Astrocyte of the cerebellum (primary cell): Measurements from ENCODE around the gene SLC24A4.

Experiments used
- DNase-seq: peaks from one replicate; pipeline ENCODE4 v3.0.0-alpha.2; 2011; ENCODE audit warnings: low read depth
- H3K4me3 ChIP-seq: 2 replicates; pipeline ENCODE4 v1.5.1; 2011; ENCODE audit warnings: mild to moderate bottlenecking, low read depth, low read length, moderate library complexity
- in situ Hi-C: cut with HindIII; loops from 2 replicates; pipeline ENCODE4 v1.10.0; 2017; ENCODE audit warnings: low sequenced_read_pairs
- TF ChIP-seq, protein P1 (sequence below): IDR thresholded peaks from 2 replicates; pipeline ENCODE4 v1.5.1; 2012; ENCODE audit warnings: low read length, low read depth, moderate library complexity, mild to moderate bottlenecking; ENCODE audit errors: missing control alignments

The SLC24A4 gene

DNA sequence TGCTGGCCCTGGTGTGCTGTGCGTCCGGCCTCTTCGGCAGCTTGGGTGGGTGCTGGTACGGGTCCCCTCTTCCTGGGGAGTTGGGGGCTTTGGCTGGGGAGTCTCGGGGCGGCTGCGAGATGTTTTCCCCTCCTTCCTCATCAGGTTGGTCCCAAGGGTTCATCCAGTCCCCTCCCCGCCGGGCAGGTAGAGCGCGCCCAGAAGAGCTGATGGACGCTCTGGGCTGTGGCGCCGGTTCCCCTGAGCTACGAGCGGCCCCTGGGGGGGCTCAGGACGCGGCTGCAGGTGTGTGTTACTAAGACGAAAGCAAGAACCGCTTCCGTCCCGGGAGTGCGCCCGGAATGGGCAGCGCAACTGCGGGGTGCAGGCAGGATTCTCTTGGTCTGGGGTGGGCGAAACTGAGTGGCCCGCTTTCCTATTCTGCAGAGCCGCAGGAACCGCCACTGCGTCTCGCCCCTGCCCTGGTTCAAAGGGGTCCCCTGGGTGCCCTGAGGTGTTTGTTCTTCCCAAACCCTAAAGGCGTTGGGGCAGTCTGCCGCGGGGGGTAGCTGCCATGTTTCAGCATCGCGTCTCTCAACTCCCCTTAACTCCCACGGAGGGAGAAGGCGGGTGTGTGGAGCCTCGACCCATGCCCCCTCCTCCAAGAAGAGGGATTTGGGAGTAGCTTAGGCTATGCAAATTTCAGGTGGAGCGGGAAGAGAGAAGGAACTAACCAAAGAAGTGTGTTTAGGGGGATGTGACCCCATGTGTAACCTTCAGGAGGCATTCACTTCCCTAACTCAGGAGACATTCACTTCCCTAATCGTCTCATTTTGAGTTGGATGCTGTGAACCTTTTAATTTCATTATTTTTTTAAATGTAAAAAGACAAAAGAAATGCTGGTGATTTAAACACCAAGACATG lies 1.2 kb downstream of the SLC24A4 start:
- H3K4me3 ChIP-seq, result no peak overlapping the region
- in situ Hi-C loops, result no loop called here
- TF ChIP-seq, protein P1, sequence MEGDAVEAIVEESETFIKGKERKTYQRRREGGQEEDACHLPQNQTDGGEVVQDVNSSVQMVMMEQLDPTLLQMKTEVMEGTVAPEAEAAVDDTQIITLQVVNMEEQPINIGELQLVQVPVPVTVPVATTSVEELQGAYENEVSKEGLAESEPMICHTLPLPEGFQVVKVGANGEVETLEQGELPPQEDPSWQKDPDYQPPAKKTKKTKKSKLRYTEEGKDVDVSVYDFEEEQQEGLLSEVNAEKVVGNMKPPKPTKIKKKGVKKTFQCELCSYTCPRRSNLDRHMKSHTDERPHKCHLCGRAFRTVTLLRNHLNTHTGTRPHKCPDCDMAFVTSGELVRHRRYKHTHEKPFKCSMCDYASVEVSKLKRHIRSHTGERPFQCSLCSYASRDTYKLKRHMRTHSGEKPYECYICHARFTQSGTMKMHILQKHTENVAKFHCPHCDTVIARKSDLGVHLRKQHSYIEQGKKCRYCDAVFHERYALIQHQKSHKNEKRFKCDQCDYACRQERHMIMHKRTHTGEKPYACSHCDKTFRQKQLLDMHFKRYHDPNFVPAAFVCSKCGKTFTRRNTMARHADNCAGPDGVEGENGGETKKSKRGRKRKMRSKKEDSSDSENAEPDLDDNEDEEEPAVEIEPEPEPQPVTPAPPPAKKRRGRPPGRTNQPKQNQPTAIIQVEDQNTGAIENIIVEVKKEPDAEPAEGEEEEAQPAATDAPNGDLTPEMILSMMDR, result no peak
- no peak for DNase-seq

GRCh38 chr14:92325835-92326234 lies 2.9 kb downstream of the SLC24A4 start:
- H3K4me3 ChIP-seq, result no peak overlapping the region
- TF ChIP-seq, protein P1, result no peak
- DNase-seq, result no peak
- in situ Hi-C loops, result no loop called here

DNA sequence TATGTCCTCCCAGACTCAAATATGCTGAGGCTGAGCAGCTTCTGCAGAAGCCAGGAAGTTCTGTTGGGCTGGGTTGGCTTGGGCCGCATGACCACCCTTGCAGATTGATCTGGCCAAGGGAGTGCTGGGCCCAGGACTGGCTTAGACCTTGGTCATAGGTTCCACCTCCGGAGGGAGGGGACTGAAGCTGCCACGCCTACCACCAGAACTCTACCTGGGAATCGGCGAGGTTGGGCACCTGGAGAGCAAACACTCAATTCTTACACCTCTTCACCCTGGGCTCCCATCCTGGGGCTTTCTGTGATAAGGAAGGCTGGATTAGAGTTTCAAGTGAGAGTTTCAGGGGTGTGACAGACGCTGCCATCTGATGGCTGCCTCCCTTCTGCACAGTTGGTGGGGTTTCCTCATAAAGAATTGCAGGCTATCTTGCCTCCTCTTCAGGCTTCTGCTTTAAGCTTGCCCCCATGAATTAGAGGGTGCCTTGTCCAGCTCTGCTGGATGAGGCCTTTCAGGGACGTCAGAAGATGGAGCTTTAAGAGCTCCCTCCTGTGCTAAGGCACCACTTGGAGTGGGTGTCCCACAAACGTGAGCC lies 5.8 kb downstream of the SLC24A4 start:
- TF ChIP-seq, protein P1, result no peak
- no peak overlapping the region for H3K4me3 ChIP-seq
- no peak for DNase-seq
- in situ Hi-C loops, result no loop called here

DNA sequence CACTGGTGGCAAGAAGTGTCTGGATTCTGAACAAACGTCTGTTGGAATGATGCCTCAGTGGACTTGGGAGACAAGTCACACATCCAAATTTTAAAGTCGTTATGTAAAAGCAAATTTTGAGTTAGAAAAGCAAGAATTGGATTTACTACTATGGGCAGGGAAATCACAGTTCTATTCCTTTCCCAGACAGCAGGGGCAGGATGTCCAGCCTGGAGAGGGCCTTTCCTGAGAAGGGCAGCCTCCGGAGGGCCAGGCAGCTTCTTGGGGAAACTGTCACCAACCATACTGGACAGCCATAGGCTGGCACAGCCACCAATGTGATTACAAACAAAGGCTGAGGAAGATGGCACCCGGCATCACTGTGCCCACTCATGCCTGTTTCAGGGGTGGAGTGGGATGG lies 11.1 kb downstream of the SLC24A4 start:
- TF ChIP-seq, protein P1, result no peak
- in situ Hi-C loops, result no loop called here
- DNase-seq, result no peak
- H3K4me3 ChIP-seq, result no peak overlapping the region

DNA sequence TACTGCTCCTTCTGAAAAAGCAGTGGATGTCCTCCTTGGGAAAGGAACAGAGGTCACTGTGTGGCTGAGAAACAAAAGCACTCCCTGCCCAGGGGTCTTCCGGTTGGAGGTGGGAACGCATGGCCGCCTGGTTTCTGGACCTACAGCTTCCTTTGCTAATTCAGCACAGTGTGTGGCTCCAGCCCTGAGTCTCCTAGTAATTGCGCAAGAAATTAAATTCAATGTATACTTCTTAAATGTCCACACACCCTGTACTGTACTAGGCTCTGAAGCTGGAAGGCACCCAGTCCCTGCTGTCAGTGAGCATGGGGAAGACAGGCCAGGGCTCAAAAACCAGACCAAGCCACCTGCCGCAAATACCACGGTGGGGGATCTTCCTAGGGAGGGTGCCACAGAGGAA lies 13.4 kb downstream of the SLC24A4 start:
- TF ChIP-seq, protein P1, result no peak
- in situ Hi-C loops, result no loop called here
- no peak overlapping the region for H3K4me3 ChIP-seq
- no peak for DNase-seq

GRCh38 chr14:92339426-92339825 lies 16.5 kb downstream of the SLC24A4 start:
- in situ Hi-C loops, result no loop called here
- TF ChIP-seq, protein P1, result no peak
- DNase-seq, result no peak
- no peak overlapping the region for H3K4me3 ChIP-seq
